Activated naive CD4-positive, alpha-beta T cell treated with anti-CD3 and anti-CD28 coated beads, Interleukin-2, amount 50 U/mL, for 24 hours (primary cell): Measurements from ENCODE around the gene RPL37A.

Experiments used
- H3K27ac Mint-ChIP-seq: one replicate; pipeline ENCODE4 v1.8.0; 2021; ENCODE audit warnings: mild to moderate bottlenecking, mixed read lengths
- H3K27me3 Mint-ChIP-seq: one replicate; pipeline ENCODE4 v1.8.0; 2021; ENCODE audit warnings: mixed read lengths
- H3K36me3 Mint-ChIP-seq: one replicate; pipeline ENCODE4 v1.8.0; 2021; ENCODE audit warnings: mixed read lengths
- H3K4me1 Mint-ChIP-seq: one replicate; pipeline ENCODE4 v1.8.0; 2021; ENCODE audit warnings: mixed read lengths
- H3K4me3 Mint-ChIP-seq: one replicate; pipeline ENCODE4 v1.8.0; 2021; ENCODE audit warnings: mild to moderate bottlenecking, mixed read lengths
- H3K9me3 Mint-ChIP-seq: one replicate; pipeline ENCODE4 v1.8.0; 2021; ENCODE audit warnings: mixed read lengths

The RPL37A gene

DNA sequence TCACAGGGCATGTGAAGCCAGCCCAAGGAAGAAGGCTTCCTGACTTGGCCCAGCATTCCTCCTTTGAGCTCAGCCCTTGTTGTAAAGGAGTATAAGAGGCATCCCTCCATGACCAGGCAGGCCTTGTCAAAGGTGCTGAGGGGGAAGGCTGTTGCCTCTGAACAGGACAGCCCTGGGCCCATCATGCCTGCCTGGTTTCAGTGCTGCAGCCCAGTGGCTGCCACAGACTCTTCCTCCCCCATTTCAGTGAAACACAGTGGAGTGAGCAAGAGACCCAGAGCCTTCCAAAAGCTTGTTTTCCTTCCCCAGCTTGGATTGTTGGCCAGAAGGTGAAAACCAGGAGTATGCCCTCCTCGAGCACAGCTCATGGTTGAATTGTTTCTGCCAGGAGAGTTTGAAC, 19.9 kb upstream of the RPL37A start:
- no peak overlapping the region for H3K4me3 Mint-ChIP-seq
- no peaks in the 10 kb centered on the region for H3K27me3 Mint-ChIP-seq
- peaks cover 15% of the 10 kb centered on the region for H3K4me1 Mint-ChIP-seq
- H3K9me3 Mint-ChIP-seq, result no peaks in the 10 kb centered on the region
- H3K27ac Mint-ChIP-seq, result no peak overlapping the region
- peaks cover 12% of the 10 kb centered on the region for H3K36me3 Mint-ChIP-seq

DNA sequence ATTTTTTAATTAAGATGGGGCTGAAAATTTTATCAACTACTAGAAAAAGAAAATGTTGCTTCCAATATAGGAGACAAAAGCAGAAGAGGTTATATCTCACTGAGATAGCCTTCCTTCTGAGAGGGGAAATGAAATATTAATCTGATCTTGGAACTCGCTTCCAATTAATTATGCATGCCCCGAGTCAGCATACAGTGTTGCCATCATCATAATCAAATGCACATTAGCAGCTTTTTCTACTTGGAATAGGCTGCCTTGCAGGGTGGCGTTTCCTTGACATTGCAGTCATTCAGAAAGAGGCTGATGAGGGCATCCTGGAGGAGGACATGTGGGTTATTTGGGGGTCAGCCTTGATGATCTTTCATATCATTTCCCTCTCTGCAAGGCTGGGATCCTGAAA, 18.4 kb upstream of the RPL37A start:
- Mint-ChIP-seq H3K36me3 (peaks cover 12% of the 10 kb centered on the region), H3K9me3 (no peaks in the 10 kb centered on the region)

DNA sequence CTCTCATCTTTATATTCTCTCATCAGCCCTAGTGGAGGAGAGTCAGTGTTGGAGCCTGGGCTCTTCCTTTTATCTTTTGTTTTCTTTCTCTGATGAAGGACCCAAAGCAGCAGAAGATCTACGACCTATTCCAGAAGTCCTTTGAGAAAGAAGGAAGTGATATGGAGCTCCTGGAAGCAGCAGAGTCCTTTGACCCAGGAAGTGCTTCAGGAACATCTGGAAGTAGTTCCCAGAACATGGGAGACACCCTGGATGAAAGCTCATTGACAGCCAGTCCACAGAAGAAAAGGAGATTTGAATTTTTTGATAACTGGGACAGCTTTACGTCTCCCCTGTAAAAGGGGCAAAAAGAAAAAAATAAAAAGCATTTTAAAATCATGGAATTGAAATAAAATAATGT, 16.0 kb upstream of the RPL37A start:
- H3K4me1 Mint-ChIP-seq, result no peaks in the 10 kb centered on the region
- no peak overlapping the region for H3K4me3 Mint-ChIP-seq
- no peaks in the 10 kb centered on the region for H3K27me3 Mint-ChIP-seq
- no peaks in the 10 kb centered on the region for H3K9me3 Mint-ChIP-seq
- H3K27ac Mint-ChIP-seq, result no peak overlapping the region
- peaks cover 12% of the 10 kb centered on the region for H3K36me3 Mint-ChIP-seq

More for the DNA sequence above, 18.4 kb upstream of the RPL37A start:
- Mint-ChIP-seq H3K4me1 (peaks cover 6% of the 10 kb centered on the region), H3K27ac (no peak overlapping the region), H3K27me3 (no peaks in the 10 kb centered on the region), H3K4me3 (no peak overlapping the region)

DNA sequence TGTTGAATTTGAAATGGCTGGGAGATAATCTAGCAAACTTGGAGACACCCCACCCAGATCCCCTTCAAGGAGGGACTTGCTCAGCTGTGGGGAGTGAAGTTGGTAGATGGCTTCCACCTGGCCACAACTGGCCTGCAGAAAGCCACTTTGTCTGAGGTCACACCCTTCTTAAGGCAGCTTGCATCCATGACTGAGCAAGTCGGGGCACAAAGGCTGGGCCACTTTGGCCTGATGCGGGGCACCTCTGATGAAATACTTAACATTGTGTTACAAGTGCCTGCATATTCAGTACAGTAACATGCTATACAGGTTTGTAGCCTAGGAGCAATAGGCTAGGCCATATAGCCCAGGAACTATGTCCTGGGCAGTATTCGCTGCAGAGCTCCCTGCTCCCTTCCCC, 13.4 kb upstream of the RPL37A start:
- Mint-ChIP-seq H3K27me3 (no peaks in the 10 kb centered on the region), H3K36me3 (peaks cover 9% of the 10 kb centered on the region), H3K27ac (no peak overlapping the region), H3K4me3 (no peak overlapping the region), H3K9me3 (no peaks in the 10 kb centered on the region), H3K4me1 (no peaks in the 10 kb centered on the region)

DNA sequence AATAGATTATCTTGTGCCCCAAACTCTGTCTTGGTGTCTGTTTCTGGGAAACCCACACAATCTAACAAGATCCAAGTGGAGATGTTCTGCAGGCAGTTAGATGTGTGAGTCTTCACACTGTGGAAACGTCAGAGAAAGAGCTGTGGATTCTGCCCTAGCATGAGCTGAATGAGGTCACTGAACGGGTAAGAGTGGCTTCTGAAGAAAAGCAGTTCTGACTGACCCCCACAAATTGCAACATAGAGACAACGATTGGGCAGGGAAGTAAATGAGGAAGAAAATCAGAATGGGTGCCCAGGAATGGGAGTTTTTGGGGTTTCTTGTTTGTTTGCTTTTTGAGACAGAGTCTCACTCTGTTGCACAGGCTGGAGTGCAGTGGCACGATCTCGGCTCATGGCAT, 12.9 kb upstream of the RPL37A start:
- H3K4me1 Mint-ChIP-seq, result no peaks in the 10 kb centered on the region
- peaks cover 4% of the 10 kb centered on the region for H3K36me3 Mint-ChIP-seq
- no peaks in the 10 kb centered on the region for H3K27me3 Mint-ChIP-seq
- no peaks in the 10 kb centered on the region for H3K9me3 Mint-ChIP-seq
- H3K27ac Mint-ChIP-seq, result peak overlapping the region; percentile 33
- no peak overlapping the region for H3K4me3 Mint-ChIP-seq

DNA sequence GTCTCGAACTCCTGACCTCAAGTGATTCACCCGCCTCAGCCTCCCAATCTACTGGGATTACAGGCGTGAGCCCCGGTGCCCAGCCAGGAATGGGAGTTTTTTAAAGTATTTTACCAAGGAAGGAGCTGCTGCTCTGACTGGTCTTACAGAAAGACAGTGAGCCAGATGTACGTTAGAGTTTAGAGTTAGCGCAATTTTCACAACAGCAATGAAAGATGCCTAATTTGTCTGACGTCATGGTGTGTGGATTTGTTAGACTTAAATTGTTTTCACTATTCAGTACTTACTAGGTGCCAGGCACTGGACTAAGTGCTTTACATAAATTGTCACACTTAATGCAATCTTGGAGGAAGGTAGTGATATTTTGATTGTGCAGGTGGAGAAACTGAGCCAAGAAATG, 12.4 kb upstream of the RPL37A start:
- Mint-ChIP-seq H3K27me3 (no peaks in the 10 kb centered on the region), H3K27ac (no peak overlapping the region), H3K9me3 (no peaks in the 10 kb centered on the region), H3K4me1 (no peaks in the 10 kb centered on the region), H3K36me3 (peaks cover 3% of the 10 kb centered on the region), H3K4me3 (no peak overlapping the region)

DNA sequence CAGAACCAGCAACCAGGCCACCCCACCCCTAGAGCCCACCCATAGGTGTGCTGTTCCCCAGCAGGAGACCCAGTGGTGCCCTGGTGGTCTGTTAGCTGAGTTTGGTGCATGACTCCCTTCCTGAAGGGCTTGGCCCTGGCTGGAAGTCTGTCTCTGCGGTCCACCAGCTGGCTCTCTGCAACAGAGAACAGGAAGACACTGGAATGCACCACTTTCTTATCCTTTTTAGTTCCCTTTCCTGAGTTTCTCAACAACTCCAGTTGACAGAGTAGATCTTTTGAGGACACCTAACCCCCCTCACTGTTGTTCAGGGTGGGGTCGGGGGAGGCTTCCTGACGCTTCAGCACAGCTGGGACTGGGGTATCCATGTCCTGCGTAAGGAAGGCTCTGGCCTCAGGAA, 11.9 kb upstream of the RPL37A start:
- Mint-ChIP-seq H3K27me3 (no peaks in the 10 kb centered on the region), H3K27ac (no peak overlapping the region), H3K4me1 (no peaks in the 10 kb centered on the region), H3K9me3 (no peaks in the 10 kb centered on the region), H3K36me3 (peaks cover 3% of the 10 kb centered on the region), H3K4me3 (no peak overlapping the region)

DNA sequence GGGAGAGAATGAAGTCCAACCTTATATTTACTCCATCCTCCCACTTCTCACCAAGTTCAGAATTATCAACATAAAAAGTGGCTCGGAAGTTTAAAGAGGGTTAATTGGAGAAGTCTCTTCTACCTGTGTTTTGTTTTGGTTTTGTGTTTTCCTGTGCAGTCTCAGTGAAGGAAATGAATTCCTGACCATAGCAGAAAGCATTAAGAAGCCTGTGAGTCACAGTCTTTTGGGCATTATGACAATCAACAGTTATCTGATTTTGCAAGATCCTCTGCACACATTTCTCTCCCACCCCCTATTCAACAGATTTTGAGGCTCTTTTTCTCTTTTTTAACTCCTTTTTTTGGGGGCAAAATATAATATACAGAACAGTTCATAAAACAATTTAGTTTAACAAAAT, 8.6 kb upstream of the RPL37A start:
- no peaks in the 10 kb centered on the region for H3K27me3 Mint-ChIP-seq
- H3K27ac Mint-ChIP-seq, result no peak overlapping the region
- no peaks in the 10 kb centered on the region for H3K4me1 Mint-ChIP-seq
- H3K36me3 Mint-ChIP-seq, result peaks cover 2% of the 10 kb centered on the region
- H3K4me3 Mint-ChIP-seq, result no peak overlapping the region
- H3K9me3 Mint-ChIP-seq, result no peaks in the 10 kb centered on the region

DNA sequence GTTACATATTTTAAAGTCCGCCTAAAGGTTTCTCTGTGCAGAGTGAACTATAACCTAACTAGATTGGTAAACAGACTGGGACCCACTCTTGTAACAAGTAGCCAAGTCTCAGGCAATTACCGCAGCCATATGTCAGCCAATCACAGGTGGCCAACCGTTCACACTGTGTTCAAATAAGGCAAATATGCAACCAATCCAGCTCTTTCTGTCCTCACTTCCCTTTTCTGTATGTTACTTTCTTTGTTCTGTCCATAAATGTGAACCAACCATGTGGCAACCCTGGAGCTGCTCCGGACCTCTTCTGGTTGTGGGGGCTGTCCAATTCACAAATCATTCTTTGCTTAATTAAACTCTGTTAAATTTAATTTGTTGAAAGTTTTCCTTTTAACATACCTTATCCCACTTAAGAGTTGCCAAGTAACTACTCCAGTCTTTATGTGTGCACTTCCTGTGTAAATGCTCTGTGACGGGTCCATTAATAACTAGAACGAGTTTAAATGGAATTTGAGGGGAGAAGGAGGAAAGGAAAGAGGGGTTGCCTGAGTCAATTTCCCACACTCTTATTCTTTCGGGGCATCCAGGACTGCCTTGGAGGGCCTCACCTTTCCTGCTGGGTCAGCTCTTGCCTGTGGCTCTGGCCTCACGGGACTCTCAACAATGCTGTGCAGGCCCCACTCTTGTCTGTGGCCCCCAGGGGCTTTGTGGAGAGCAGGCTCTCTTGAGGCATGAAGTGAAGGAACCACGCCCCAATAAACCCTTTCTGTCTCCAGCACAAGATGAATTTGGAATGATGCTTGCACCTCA, 6.6 kb upstream of the RPL37A start:
- no peaks in the 10 kb centered on the region for H3K4me1 Mint-ChIP-seq
- no peaks in the 10 kb centered on the region for H3K27me3 Mint-ChIP-seq
- H3K4me3 Mint-ChIP-seq, result no peak overlapping the region
- H3K36me3 Mint-ChIP-seq, result peaks cover 2% of the 10 kb centered on the region
- no peaks in the 10 kb centered on the region for H3K9me3 Mint-ChIP-seq
- no peak overlapping the region for H3K27ac Mint-ChIP-seq

DNA sequence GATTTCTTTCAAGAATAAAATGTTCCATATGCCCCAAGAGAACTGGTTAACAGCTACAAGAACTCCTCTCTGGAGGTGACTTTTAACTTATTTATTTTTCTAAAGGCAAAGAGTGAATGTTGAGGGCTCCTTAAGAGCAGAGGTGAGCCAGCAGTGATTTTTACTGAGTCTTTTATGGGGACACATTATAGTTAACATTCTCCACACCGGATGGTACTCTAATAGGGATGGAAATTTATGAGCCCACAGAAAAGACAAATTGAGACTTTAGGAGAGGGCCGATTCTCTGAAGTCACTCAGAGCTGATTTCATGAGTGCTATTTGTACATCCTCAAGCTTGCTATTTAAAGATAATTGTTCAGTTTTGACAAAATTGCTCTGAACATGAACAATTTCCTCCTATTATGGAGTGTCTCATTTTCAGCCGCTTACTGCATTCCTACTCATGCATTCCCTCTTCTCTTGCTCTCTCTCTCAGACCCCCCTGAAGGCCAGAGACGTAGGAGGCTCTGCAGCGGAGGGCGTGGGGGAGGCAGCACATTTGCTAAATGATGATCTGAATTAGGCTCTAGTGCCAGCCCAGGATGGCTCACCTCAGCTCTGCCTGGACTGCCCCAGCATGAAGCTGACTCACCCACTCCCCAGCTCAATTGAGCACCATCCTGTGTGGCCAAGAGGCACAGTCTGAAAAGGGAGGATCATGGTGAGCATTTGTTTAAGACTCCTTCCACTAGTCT, 5.9 kb upstream of the RPL37A start:
- no peak overlapping the region for H3K27ac Mint-ChIP-seq
- H3K4me3 Mint-ChIP-seq, result no peak overlapping the region
- no peaks in the 10 kb centered on the region for H3K27me3 Mint-ChIP-seq
- H3K9me3 Mint-ChIP-seq, result no peaks in the 10 kb centered on the region
- peaks cover 2% of the 10 kb centered on the region for H3K36me3 Mint-ChIP-seq
- peaks cover 6% of the 10 kb centered on the region for H3K4me1 Mint-ChIP-seq

DNA sequence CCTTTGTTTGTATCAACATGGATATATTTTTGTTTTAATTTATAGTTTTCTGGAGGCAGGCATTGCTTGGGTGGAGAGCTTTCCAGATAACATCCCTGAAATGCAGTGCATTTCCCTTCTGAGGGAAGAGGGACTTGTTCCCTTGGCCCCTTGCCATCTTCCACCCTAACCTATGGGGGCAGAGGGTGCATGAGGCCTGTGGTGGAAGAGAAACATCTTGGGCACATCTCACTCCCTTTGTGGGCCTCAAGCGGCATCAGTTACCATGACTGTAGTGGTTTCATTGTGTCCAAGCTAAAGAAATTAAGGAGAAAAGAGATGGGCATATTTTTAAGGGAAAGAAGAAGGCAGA, 5.3 kb upstream of the RPL37A start:
- Mint-ChIP-seq H3K36me3 (peaks cover 2% of the 10 kb centered on the region), H3K27me3 (no peaks in the 10 kb centered on the region), H3K4me3 (no peak overlapping the region), H3K9me3 (no peaks in the 10 kb centered on the region), H3K4me1 (peaks cover 11% of the 10 kb centered on the region), H3K27ac (no peak overlapping the region)

DNA sequence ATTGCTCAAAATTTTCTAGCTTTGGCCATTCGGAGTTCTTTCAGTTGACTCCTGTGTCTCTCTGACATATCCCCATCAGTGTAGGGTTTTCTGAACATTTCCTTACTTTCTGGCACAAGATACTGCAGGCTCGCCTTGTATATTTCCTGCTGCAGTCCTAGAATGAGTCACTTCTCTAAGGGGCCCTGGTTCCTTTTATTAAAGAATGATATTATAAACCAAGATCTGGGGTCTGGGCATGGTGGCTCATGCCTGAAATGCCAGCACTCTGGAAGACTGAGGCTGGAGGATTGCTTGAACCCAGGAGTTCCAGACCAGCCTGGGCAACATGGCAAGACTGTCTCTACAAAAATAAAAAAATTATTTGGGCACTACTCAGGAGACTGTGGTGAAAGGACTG, 3.0 kb upstream of the RPL37A start:
- H3K27me3 Mint-ChIP-seq, result no peaks in the 10 kb centered on the region
- H3K36me3 Mint-ChIP-seq, result peaks cover 22% of the 10 kb centered on the region
- no peak overlapping the region for H3K4me3 Mint-ChIP-seq
- H3K27ac Mint-ChIP-seq, result no peak overlapping the region
- H3K9me3 Mint-ChIP-seq, result no peaks in the 10 kb centered on the region
- peaks cover 21% of the 10 kb centered on the region for H3K4me1 Mint-ChIP-seq

DNA sequence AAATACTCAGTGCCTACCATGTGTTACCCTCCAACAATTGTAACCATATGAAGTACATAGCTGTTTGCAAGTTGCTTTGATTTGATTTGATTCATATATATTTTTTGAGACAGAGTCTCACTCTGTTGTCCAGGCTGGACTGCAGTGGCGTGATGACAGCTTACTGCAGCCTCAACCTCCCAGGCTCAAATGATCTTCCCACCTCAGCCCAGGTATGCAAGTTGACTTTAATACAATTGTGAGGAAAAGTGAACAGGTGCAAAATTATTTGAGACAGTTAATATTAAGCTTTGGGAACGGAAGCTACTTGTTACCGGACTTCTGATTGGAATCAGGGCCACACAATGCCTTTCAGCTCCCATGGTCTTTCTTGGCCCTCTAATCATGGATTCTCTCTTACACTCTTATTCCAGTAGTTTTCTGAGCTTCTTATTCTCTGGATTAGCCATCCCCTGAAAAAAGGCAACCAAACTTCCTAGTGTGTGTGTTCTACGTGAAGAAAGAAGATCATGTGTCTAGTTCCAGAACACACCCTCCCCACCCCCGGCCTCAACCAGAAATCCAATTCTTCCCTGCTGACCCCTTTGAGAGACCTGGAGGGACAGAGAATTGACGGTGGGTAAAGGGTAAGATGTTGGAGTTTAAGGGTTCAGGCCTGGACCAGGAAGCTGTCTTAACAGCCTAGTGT, 1.1 kb upstream of the RPL37A start:
- Mint-ChIP-seq H3K4me3 (peak overlapping the region; percentile 98), H3K9me3 (no peaks in the 10 kb centered on the region), H3K27ac (peak overlapping the region; percentile 43), H3K27me3 (no peaks in the 10 kb centered on the region), H3K4me1 (peaks cover 37% of the 10 kb centered on the region), H3K36me3 (peaks cover 33% of the 10 kb centered on the region)

DNA sequence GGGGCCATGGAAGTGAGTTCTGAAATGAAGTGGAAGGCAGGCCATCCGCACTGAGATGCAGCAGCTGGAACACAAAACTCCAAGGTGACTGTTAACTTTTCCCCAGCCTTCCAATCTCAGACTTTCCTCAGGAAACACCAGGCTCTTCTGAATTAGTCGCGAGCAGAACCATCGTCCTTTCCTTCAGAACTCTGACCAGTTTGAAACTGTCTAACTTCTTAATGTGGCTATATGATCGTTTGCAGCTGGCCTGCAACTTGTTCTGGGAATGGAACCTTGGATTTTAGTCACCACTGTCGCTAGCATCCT, 620 bp upstream of the RPL37A start:
- Mint-ChIP-seq H3K27ac (peak overlapping the region; percentile 98), H3K27me3 (no peaks in the 10 kb centered on the region), H3K36me3 (peaks cover 38% of the 10 kb centered on the region), H3K4me3 (peak overlapping the region; percentile 98), H3K9me3 (no peaks in the 10 kb centered on the region), H3K4me1 (peaks cover 42% of the 10 kb centered on the region)

DNA sequence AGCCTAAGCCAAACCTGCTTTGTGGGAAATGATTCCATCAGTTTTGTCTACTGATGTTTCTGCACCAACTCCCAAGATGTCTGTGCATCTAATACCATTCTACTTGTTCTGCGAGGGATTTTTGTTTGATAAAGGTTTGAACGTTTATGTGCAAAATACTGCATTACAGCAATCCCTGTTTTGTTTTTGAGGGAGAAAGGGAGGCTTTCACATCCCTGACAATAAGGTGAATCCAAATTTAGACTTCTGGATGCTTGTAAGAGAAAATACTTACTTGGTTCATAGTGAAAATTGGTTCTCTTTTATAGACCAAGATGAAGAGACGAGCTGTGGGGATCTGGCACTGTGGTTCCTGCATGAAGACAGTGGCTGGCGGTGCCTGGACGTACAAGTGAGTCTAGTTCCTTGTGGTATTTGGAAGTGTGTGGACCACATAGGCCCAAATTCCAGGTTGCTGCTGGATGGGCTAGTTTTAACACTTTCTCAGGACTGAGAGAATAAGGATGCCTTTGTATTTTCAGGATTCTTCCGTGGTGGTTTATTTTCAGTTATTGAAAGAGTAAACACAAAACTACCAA, 1.1 kb downstream of the RPL37A start:
- Mint-ChIP-seq H3K27ac (peak overlapping the region; percentile 98), H3K27me3 (no peaks in the 10 kb centered on the region), H3K4me1 (peaks cover 51% of the 10 kb centered on the region), H3K4me3 (peak overlapping the region; percentile 98), H3K9me3 (no peaks in the 10 kb centered on the region), H3K36me3 (peaks cover 46% of the 10 kb centered on the region)

DNA sequence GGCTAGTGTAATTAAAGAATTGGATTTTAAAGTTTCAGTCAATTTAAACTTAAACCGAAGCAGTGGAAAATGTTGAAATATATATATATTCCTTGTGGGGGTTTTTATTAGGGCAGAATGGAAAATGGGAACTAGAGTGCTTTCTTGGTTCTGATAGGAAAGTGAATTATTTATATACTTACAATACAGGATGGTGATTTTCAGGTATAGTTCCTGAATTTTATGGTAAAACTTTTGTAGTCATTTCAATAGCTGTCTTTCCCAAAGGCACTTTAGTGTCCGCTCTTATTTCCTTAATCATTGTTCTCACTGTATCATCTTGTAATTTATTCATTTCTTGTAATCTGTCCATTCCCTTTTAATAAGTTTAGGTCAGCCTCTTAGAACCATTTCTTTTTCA, 1.9 kb downstream of the RPL37A start:
- Mint-ChIP-seq H3K9me3 (no peaks in the 10 kb centered on the region), H3K36me3 (peaks cover 52% of the 10 kb centered on the region), H3K27ac (peak overlapping the region; percentile 98), H3K4me1 (peaks cover 51% of the 10 kb centered on the region), H3K4me3 (peak overlapping the region; percentile 98), H3K27me3 (no peaks in the 10 kb centered on the region)
